GM21786 (cell line): ENCODE data around the gene RAB40A.
"Not testable (repeated sequence)": the region's sequence is repeated elsewhere in the genome, so short reads cannot be mapped to it uniquely, and the experiment has no call there.

Experiments used
- ATAC-seq: cut with Tn5 transposase; IDR thresholded peaks from one replicate; pipeline ENCODE4 v1.9.1; 2021; ENCODE audit not compliant: unreplicated experiment

RAB40A gene

GRCh38 chrX:103524747-103525146, 5.5 kb upstream of the RAB40A start:
- no peak for ATAC-seq

- ATAC-seq = no peak
These were observed 4.3 kb upstream of the RAB40A start for GRCh38 chrX:103523605-103524004.

- ATAC-seq = no peak
These were observed 1.1 kb upstream of the RAB40A start for GRCh38 chrX:103520386-103520785.

GRCh38 chrX:103518571-103518970, 718 bp downstream of the RAB40A start:
- no peak for ATAC-seq

- ATAC-seq = no peak
These were observed 2.0 kb downstream of the RAB40A start for GRCh38 chrX:103517246-103517645.

GRCh38 chrX:103513476-103514108, 5.7 kb downstream of the RAB40A start:
- no peak for ATAC-seq

- ATAC-seq = no peak
These were observed 6.2 kb downstream of the RAB40A start for GRCh38 chrX:103513067-103513466.

- ATAC-seq = no peak
These were observed 9.3 kb downstream of the RAB40A start for GRCh38 chrX:103510031-103510430.

GRCh38 chrX:103503853-103504207, 15.5 kb downstream of the RAB40A start:
- no peak for ATAC-seq

- no peak for ATAC-seq
These were observed 16.0 kb downstream of the RAB40A start for GRCh38 chrX:103503163-103503852.

- no peak for ATAC-seq
These were observed 20.5 kb downstream of the RAB40A start for GRCh38 chrX:103498786-103499185.

- ATAC-seq = no peak
These were observed 23.5 kb downstream of the RAB40A start for GRCh38 chrX:103495786-103496185.

GRCh38 chrX:103493578-103493977, 25.7 kb downstream of the RAB40A start:
- not testable (repeated sequence) for ATAC-seq

GRCh38 chrX:103489733-103490132, 29.6 kb downstream of the RAB40A start:
- not testable (repeated sequence) for ATAC-seq

- no peak for ATAC-seq
These were observed 30.5 kb downstream of the RAB40A start for GRCh38 chrX:103488794-103489193.

- no peak for ATAC-seq
These were observed 31.0 kb downstream of the RAB40A start for GRCh38 chrX:103488332-103488731.

- no peak for ATAC-seq
These were observed 35.6 kb downstream of the RAB40A start for GRCh38 chrX:103483720-103484119.

GRCh38 chrX:103480526-103480925, 38.8 kb downstream of the RAB40A start:
- no peak for ATAC-seq

GRCh38 chrX:103477496-103477895, 41.8 kb downstream of the RAB40A start:
- ATAC-seq = no peak

- ATAC-seq = no peak
These were observed 43.9 kb downstream of the RAB40A start for GRCh38 chrX:103475381-103475780.

- ATAC-seq = not testable (repeated sequence)
These were observed 49.3 kb downstream of the RAB40A start for GRCh38 chrX:103469977-103470376.

- no peak for ATAC-seq
These were observed 51.4 kb downstream of the RAB40A start for GRCh38 chrX:103467887-103468286.

- no peak for ATAC-seq
These were observed 52.1 kb downstream of the RAB40A start for GRCh38 chrX:103467156-103467555.
